DOHH2 (cell line): ENCODE data around the gene ATP6V0B.

Experiments used
- H3F3A ChIP-seq: fragments of 200-600 bp; sonication (generic), shearing (Covaris generic); 2 replicates; pipeline ENCODE4 v1.6.0; 2016; ENCODE audit warnings: antibody characterized with exemption, mild to moderate bottlenecking; ENCODE audit not compliant: control insufficient read depth, insufficient read depth
- H3K27ac ChIP-seq: fragments of 200-600 bp; sonication (generic); 2 replicates; pipeline ENCODE4 v1.5.1; 2014; ENCODE audit warnings: low read depth, mild to moderate bottlenecking, low read length, moderate library complexity
- H3K27me3 ChIP-seq: fragments of 200-600 bp; sonication (generic); 2 replicates; pipeline ENCODE4 v1.6.1; 2014; ENCODE audit warnings: mild to moderate bottlenecking, low read length, mixed read lengths; ENCODE audit not compliant: control insufficient read depth
- H3K36me3 ChIP-seq: fragments of 200-600 bp; sonication (generic); 2 replicates; pipeline ENCODE4 v1.6.1; 2014; ENCODE audit warnings: mild to moderate bottlenecking, low read length, moderate library complexity, mixed read lengths; ENCODE audit not compliant: control insufficient read depth
- H3K4me1 ChIP-seq: fragments of 200-600 bp; sonication (generic); 2 replicates; pipeline ENCODE4 v1.6.1; 2014; ENCODE audit warnings: mild to moderate bottlenecking, low read length, mixed read lengths; ENCODE audit not compliant: control insufficient read depth
- H3K4me2 ChIP-seq: fragments of 200-600 bp; sonication (generic); 2 replicates; pipeline ENCODE4 v1.6.0; 2014; ENCODE audit warnings: mild to moderate bottlenecking, low read length, moderate library complexity
- H3K4me3 ChIP-seq: fragments of 200-600 bp; sonication (generic); 2 replicates; pipeline ENCODE4 v1.5.1; 2014; ENCODE audit warnings: mild to moderate bottlenecking, low read length, mixed read lengths
- H3K79me2 ChIP-seq: fragments of 200-600 bp; sonication (generic); 2 replicates; pipeline ENCODE4 v1.6.1; 2014; ENCODE audit warnings: mild to moderate bottlenecking, low read length, mixed read lengths; ENCODE audit not compliant: control insufficient read depth
- H3K9me2 ChIP-seq: fragments of 200-600 bp; sonication (generic); replicated peaks from 2 replicates; pipeline ENCODE4 v1.6.1; 2014; ENCODE audit warnings: mild to moderate bottlenecking, low read length, mixed read lengths; ENCODE audit not compliant: control insufficient read depth
- H3K9me3 ChIP-seq: fragments of 200-600 bp; sonication (generic); 2 replicates; pipeline ENCODE4 v1.6.1; 2014; ENCODE audit warnings: antibody characterized with exemption, low read length, mixed read lengths; ENCODE audit not compliant: control insufficient read depth, insufficient read depth
- H4K20me1 ChIP-seq: fragments of 200-600 bp; sonication (generic); 2 replicates; pipeline ENCODE4 v1.6.0; 2014; ENCODE audit warnings: low read depth, mild to moderate bottlenecking, antibody characterized with exemption, low read length, moderate library complexity; ENCODE audit not compliant: control insufficient read depth, insufficient read depth
- EZH2phosphoT487 ChIP-seq: fragments of 200-600 bp; sonication (generic); IDR thresholded peaks from 2 replicates; pipeline ENCODE4 v1.6.1; 2017; ENCODE audit warnings: borderline replicate concordance, mild to moderate bottlenecking, antibody characterized with exemption, low read length, moderate library complexity, mixed read lengths
- TF ChIP-seq, protein P1 (sequence below): fragments of 200-600 bp; sonication (generic); IDR thresholded peaks from one replicate; pipeline ENCODE4 v1.5.1; 2014; ENCODE audit warnings: antibody characterized with exemption, mild to moderate bottlenecking, low read depth, low read length; ENCODE audit not compliant: poor library complexity, severe bottlenecking

The ATP6V0B gene

DNA sequence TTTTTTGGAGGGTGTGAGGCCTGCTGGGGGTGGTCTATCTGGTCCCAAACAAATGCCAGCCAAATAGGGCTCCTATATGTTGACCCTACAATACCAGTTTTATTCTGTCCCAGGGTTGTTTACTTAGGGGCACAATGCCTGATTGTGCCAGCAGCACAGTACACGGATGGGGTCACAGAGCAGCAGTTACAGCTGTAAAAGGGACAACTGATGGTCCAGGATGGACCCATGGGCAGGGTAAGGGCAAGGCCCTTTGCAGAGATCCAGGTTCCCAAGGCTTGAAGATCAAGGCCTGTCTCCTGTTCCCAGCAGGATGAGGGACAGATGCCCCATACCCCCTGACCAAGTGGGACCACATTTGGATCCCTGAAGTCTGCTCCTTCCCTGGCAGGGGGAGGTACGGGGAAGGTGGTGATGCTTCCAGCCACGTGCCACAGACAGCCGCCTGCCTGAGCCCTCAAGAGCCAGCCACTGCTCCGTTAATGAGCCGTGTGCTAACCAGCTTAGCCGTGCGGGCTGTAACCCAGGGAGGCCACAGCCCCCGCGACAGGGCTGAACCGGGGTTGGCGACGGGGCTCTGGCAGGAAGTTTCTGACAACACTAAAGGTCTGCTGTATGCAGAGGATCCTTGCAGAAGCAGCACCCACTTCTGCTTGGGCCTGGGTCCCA, 38.3 kb downstream of the ATP6V0B start:
- Histone ChIP-seq H3K4me1 (no peaks in the 10 kb centered on the region), H3K36me3 (no peaks in the 10 kb centered on the region), H3K9me3 (no peaks in the 10 kb centered on the region), H3K27ac (no peak overlapping the region), H3F3A (no peaks in the 10 kb centered on the region), H3K79me2 (no peaks in the 10 kb centered on the region), H3K27me3 (peaks cover 3% of the 10 kb centered on the region; the same call in 1 of the 2 replicates), H4K20me1 (no peaks in the 10 kb centered on the region), H3K4me2 (no peak overlapping the region), H3K9me2 (no peaks in the 10 kb centered on the region), H3K4me3 (no peak overlapping the region)
- TF ChIP-seq EZH2phosphoT487 = no peak
- TF ChIP-seq, protein P1, sequence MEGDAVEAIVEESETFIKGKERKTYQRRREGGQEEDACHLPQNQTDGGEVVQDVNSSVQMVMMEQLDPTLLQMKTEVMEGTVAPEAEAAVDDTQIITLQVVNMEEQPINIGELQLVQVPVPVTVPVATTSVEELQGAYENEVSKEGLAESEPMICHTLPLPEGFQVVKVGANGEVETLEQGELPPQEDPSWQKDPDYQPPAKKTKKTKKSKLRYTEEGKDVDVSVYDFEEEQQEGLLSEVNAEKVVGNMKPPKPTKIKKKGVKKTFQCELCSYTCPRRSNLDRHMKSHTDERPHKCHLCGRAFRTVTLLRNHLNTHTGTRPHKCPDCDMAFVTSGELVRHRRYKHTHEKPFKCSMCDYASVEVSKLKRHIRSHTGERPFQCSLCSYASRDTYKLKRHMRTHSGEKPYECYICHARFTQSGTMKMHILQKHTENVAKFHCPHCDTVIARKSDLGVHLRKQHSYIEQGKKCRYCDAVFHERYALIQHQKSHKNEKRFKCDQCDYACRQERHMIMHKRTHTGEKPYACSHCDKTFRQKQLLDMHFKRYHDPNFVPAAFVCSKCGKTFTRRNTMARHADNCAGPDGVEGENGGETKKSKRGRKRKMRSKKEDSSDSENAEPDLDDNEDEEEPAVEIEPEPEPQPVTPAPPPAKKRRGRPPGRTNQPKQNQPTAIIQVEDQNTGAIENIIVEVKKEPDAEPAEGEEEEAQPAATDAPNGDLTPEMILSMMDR = no peak

- Histone ChIP-seq H3F3A (no peaks in the 10 kb centered on the region), H3K4me1 (no peaks in the 10 kb centered on the region), H3K4me3 (no peak overlapping the region), H3K4me2 (no peak overlapping the region), H3K27ac (no peak overlapping the region), H3K27me3 (peaks cover 3% of the 10 kb centered on the region; the same call in 1 of the 2 replicates), H3K9me3 (no peaks in the 10 kb centered on the region), H3K9me2 (no peaks in the 10 kb centered on the region), H3K36me3 (no peaks in the 10 kb centered on the region), H4K20me1 (no peaks in the 10 kb centered on the region), H3K79me2 (no peaks in the 10 kb centered on the region)
- TF ChIP-seq, protein P1 = no peak
- no peak for TF ChIP-seq EZH2phosphoT487
These were observed 39.2 kb downstream of the ATP6V0B start for GRCh38 chr1:44013949-44014348.

- TF ChIP-seq, protein P1 = no peak
- TF ChIP-seq EZH2phosphoT487 = no peak
- H3K36me3 ChIP-seq = no peaks in the 10 kb centered on the region
- H3K9me3 ChIP-seq = no peaks in the 10 kb centered on the region
- no peaks in the 10 kb centered on the region for H3K9me2 ChIP-seq
- no peaks in the 10 kb centered on the region for H3F3A ChIP-seq
- H4K20me1 ChIP-seq = no peaks in the 10 kb centered on the region
- no peaks in the 10 kb centered on the region for H3K79me2 ChIP-seq
- no peak overlapping the region for H3K4me2 ChIP-seq
- no peaks in the 10 kb centered on the region for H3K4me1 ChIP-seq
- H3K27ac ChIP-seq = no peak overlapping the region
- peaks cover 3% of the 10 kb centered on the region; the same call in 1 of the 2 replicates for H3K27me3 ChIP-seq
- no peak overlapping the region for H3K4me3 ChIP-seq
These were observed 39.8 kb downstream of the ATP6V0B start for GRCh38 chr1:44014365-44015104.
